VCaP (cell line): ENCODE data around the gene MCF2L.

ENCODE experiments used
- H3K27ac ChIP-seq: fragments of 450-650 bp; 2 replicates; pipeline ENCODE4 v1.5.1; 2017
- TF ChIP-seq, protein P1 (sequence below): fragments of 450-650 bp; conservative IDR thresholded peaks from 2 replicates; pipeline ENCODE4 v1.5.1; 2017; ENCODE audit warnings: mild to moderate bottlenecking, moderate library complexity

MCF2L gene

DNA sequence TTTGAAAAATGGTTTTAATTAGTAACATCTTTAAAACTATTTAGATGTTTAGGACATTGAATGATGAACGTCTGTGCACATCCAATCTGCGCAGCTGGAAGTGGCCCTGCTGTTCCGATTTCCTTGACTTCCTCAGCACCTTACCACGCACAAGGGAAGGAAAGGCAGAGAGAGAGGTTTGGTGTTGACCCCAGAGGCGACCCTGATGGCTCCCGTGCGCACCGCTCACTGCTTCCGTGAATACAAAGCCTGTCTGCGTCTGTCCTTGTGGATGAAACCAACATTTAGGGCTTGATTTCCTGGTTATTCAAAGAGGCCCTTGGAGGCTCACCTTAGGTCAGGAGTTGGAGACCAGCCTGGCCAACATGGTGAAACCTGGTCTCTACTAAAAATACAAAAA lies 8.5 kb downstream of the MCF2L start:
- TF ChIP-seq, protein P1, sequence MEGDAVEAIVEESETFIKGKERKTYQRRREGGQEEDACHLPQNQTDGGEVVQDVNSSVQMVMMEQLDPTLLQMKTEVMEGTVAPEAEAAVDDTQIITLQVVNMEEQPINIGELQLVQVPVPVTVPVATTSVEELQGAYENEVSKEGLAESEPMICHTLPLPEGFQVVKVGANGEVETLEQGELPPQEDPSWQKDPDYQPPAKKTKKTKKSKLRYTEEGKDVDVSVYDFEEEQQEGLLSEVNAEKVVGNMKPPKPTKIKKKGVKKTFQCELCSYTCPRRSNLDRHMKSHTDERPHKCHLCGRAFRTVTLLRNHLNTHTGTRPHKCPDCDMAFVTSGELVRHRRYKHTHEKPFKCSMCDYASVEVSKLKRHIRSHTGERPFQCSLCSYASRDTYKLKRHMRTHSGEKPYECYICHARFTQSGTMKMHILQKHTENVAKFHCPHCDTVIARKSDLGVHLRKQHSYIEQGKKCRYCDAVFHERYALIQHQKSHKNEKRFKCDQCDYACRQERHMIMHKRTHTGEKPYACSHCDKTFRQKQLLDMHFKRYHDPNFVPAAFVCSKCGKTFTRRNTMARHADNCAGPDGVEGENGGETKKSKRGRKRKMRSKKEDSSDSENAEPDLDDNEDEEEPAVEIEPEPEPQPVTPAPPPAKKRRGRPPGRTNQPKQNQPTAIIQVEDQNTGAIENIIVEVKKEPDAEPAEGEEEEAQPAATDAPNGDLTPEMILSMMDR, result no peak
- no peak overlapping the region for H3K27ac ChIP-seq

DNA sequence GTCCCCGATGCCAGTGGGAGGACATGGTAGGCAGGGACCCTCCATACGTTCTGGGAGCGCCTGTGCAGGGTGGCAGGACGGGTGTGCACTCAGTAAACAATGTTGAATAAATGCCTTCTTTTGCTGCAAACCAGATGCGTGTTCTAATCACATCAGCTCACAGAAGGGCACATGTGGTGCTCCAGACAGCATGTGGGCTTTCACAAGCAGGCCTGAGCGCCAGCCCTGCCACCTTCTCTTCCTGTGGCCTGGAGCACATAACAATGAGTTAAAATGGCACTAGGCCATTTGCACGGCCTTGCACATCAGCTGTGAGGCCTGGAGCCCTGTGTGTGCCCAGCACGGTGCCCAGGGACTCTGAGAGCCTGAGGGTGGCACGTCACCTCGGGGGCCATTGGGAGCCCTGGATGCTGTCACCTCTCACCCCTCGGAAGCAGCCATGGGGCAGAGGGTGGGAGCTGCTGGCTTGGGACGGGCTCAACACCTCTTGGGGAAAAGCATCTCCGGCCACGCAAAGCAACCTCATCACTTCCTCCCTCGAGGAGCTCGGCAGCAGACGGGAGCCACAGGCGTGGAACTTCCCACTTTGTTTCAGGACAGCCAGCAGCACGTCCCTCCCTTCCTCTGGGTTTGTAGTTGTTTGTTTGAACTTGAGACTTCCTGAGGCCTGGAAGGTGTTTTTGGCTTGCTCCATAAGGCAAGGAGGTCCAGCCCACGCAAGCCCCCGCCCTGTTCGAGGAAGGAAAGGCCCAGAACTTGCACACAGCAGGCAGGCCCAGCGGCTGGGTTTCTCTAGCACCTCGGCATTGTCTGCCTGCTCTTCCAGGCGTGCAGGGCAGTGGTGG lies 9.8 kb downstream of the MCF2L start:
- TF ChIP-seq, protein P1, result no peak

DNA sequence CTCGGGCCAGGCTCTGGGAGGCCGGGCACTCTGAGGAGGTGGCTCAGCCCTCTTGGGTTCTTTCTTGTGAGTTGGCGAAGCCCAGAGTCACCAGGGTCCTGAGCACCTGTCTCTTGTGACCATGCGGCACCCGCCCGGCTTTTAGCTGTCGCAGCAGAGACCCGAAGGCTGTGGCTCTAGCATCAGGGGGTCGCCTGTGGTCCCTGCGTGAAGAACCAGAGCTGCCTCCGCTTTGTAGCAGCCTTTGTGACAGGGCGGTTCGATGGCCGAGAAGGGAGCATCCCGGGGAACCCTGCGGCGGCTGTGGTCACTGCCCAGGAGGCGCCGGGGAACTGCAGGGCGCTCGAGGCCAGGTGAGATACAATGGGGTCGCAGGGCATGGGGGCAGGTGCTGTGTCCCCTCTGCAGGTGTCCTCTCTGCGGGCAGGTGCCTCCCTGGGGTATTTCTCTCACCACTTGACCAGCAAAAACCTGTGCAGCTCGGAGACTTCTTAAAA lies 10.4 kb downstream of the MCF2L start:
- H3K27ac ChIP-seq, result no peak overlapping the region
- TF ChIP-seq, protein P1, result no peak

More for the DNA sequence above, 9.8 kb downstream of the MCF2L start:
- no peak overlapping the region for H3K27ac ChIP-seq

DNA sequence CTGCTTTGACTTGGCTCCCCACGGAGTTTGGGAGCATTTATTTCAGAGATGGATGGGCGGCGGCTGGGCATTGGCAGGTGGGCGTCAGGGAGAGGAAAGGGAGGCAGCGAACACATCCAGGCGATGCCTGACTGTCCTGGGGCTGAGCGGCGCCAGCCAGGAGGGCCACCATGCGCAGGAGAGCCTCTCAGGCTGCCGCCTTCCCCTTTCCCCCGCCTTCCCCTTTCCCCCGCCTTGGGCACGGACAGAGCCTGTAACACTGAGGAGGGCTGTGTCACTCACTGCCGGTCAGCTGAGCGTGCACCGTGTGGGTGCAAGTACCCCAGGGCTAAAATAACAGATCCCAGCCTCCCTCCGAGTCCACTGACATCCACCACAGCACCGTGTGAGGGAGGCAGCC lies 11.4 kb downstream of the MCF2L start:
- H3K27ac ChIP-seq, result no peak overlapping the region
- TF ChIP-seq, protein P1, result no peak

DNA sequence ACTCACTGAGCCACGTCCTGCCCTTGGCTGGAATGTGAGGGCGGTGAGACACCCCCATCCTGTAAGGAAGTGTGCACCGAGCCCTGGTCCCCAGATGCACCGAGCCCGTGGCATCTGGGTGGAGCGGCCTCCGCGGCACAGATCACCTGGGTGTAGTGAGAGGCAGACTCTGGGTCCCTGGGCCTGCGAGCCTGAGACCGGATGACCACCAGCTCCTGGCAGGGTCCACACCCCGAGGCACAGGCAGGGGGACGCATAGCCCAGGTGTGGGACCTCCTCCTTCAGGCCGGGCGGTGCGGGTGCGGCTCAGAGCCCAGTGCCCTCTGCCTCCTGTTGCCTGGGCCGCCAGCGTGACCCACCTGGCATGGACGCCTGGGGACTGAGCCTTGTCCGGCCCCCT lies 12.4 kb downstream of the MCF2L start:
- H3K27ac ChIP-seq, result no peak overlapping the region
- TF ChIP-seq, protein P1, result no peak

DNA sequence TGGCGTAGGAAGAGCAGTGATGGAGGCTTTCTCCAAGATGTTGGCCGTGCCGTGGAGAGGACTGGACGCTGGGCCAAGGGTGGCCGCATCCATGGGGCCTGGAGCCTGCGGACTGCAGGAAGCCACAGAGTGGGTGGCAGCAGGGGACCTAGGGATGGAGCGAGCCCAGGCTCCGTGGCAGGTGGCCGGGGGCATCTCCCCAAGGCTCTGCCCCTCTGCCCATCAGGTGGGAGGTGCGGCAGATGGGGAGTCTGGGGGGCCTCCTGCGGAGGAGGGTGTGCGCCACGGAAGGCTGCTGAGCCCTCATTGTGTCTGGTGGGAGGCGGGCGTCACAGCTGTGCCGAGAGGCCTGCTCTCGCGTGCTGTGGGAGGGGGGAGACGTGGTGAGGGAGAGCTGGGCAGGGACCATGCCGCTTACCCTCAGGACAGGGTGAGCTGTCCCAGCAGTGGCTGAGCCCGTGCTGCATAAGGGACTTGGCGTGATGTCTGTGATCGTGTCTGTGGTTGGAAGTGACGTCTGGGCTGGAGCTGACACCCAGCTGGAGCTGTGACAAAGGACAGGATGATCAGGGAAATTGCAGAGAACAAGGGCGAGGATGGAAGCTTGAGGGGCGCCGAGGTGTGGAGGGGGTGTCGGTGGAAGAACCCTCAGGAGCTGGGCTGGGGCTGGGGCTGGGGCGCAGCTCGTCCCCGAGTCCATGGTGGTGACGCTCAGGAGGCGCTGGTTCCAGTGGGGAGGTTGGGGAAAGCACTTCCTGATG lies 13.4 kb downstream of the MCF2L start:
- peak overlapping the region; percentile 63 for H3K27ac ChIP-seq
- TF ChIP-seq, protein P1, result no peak

DNA sequence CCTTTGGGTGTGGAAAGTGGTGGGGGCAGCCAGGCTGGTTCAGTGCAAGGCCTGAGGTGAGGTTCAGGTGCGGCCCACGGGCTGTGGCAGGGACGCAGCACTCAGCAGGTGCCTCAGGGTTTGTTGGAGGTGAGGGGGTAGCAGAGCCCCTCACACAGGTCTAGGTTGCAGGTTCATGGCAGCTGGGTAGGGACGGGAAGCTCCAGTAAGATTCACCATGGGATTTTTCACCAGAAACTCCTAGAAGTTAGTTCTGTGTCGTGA lies 14.0 kb downstream of the MCF2L start:
- TF ChIP-seq, protein P1, result no peak
- H3K27ac ChIP-seq, result peak overlapping the region; percentile 63
